Liver (tissue), 9 donors: Measurements from ENCODE around the gene PTCD1. TPM values are rescaled to one million over a fixed set of nuclear protein-coding genes. Genes with fewer than 3 reads are reported as not detected.
A peak's percentile ranks its signal among the peaks of the same experiment; 100 is the strongest.

ENCODE experiments used
- DNase-seq: peaks from one replicate; pipeline ENCODE4 v3.0.0-alpha.2; 2017; ENCODE audit warnings: low spot score
- H3K27ac ChIP-seq, 2 donors: one replicate each; pipeline ENCODE4 v1.7.0; 2013; ENCODE audit warnings: inconsistent platforms in 2 of 2, low read length in 2 of 2, control low read depth in 1 of 2, low read depth in 1 of 2, mild to moderate bottlenecking in 1 of 2
- H3K27me3 ChIP-seq, 4 donors: one replicate each; pipeline versions ENCODE4 v1.6.1 to v1.7.0; 2013; ENCODE audit warnings: low read length in 3 of 4, inconsistent platforms in 1 of 4, mild to moderate bottlenecking in 1 of 4, moderate library complexity in 1 of 4; ENCODE audit not compliant: control insufficient read depth in 4 of 4, insufficient read depth in 4 of 4
- H3K36me3 ChIP-seq, 4 donors: one replicate each; pipeline versions ENCODE4 v1.6.1 to v1.7.0; 2013; ENCODE audit warnings: low read length in 3 of 4, mild to moderate bottlenecking in 3 of 4, low read depth in 1 of 4, moderate library complexity in 1 of 4; ENCODE audit not compliant: control insufficient read depth in 4 of 4, insufficient read depth in 3 of 4
- H3K4me1 ChIP-seq, 4 donors: one replicate each; pipeline versions ENCODE4 v1.6.1 to v1.7.0; 2013; ENCODE audit warnings: low read length in 3 of 4, mild to moderate bottlenecking in 3 of 4, moderate library complexity in 1 of 4; ENCODE audit not compliant: control insufficient read depth in 4 of 4, insufficient read depth in 4 of 4
- H3K4me3 ChIP-seq, 3 donors: one replicate each; pipeline versions ENCODE4 v1.6.1 to v1.7.0; 2013; ENCODE audit warnings: low read length in 3 of 3, control low read depth in 1 of 3, low read depth in 1 of 3, mild to moderate bottlenecking in 1 of 3
- H3K9ac ChIP-seq, 2 donors: one replicate each; pipeline ENCODE4 v1.7.0; 2013; ENCODE audit warnings: low read length in 2 of 2, mild to moderate bottlenecking in 2 of 2, moderate library complexity in 2 of 2, control low read depth in 1 of 2, low read depth in 1 of 2
- H3K9me3 ChIP-seq, 4 donors: one replicate each; pipeline versions ENCODE4 v1.6.1 to v1.7.0; 2013; ENCODE audit warnings: low read length in 3 of 4; ENCODE audit not compliant: control insufficient read depth in 4 of 4
- ATF3 ChIP-seq: IDR thresholded peaks from 2 replicates; pipeline ENCODE4 v1.6.1; 2016; ENCODE audit warnings: antibody characterized with exemption
- CTCF ChIP-seq: fragments of 150-350 bp; IDR thresholded peaks from 2 replicates; pipeline ENCODE4 v1.5.1; 2017; ENCODE audit warnings: improper control_type of control experiment, low read depth, low read length; ENCODE audit not compliant: missing input control
- EGR1 ChIP-seq, 2 donors: IDR thresholded peaks; 2 replicates each; pipeline ENCODE4 v1.6.1; 2016 to 2018; ENCODE audit warnings: antibody characterized with exemption in 2 of 2, low read depth in 2 of 2
- FOXA1 ChIP-seq: IDR thresholded peaks from 2 replicates; pipeline ENCODE4 v1.6.1; 2016; ENCODE audit warnings: antibody characterized with exemption
- FOXA2 ChIP-seq: IDR thresholded peaks from 2 replicates; pipeline ENCODE4 v1.6.1; 2016; ENCODE audit warnings: antibody characterized with exemption
- GABPA ChIP-seq, 2 donors: IDR thresholded peaks in 1 of 2; conservative IDR thresholded peaks in 1 of 2; 2 replicates each; pipeline ENCODE4 v1.6.1; 2016; ENCODE audit warnings: antibody characterized with exemption in 2 of 2, mild to moderate bottlenecking in 1 of 2, moderate library complexity in 1 of 2
- HNF4A ChIP-seq, 2 donors: conservative IDR thresholded peaks; 2 replicates each; pipeline ENCODE4 v1.6.1; 2016; ENCODE audit warnings: antibody characterized with exemption in 2 of 2, mild to moderate bottlenecking in 2 of 2
- HNF4G ChIP-seq: IDR thresholded peaks from 2 replicates; pipeline ENCODE4 v1.6.1; 2016; ENCODE audit warnings: antibody characterized with exemption
- JUND ChIP-seq, 2 donors: IDR thresholded peaks; 2 replicates each; pipeline ENCODE4 v1.6.1; 2016; ENCODE audit warnings: antibody characterized with exemption in 2 of 2
- MAX ChIP-seq: IDR thresholded peaks from 2 replicates; pipeline ENCODE4 v1.6.1; 2016; ENCODE audit warnings: antibody characterized with exemption
- NR2F2 ChIP-seq: IDR thresholded peaks from 2 replicates; pipeline ENCODE4 v1.6.1; 2016; ENCODE audit warnings: antibody characterized with exemption
- RAD21 ChIP-seq, 2 donors: IDR thresholded peaks; 2 replicates each; pipeline ENCODE4 v1.6.1; 2016; ENCODE audit warnings: antibody characterized with exemption in 2 of 2, mild to moderate bottlenecking in 2 of 2
- REST ChIP-seq: IDR thresholded peaks from 2 replicates; pipeline ENCODE4 v1.6.1; 2016; ENCODE audit warnings: antibody characterized with exemption, mild to moderate bottlenecking
- RXRA ChIP-seq, 2 donors: IDR thresholded peaks; 2 replicates each; pipeline ENCODE4 v1.6.1; 2017 to 2018; ENCODE audit warnings: antibody characterized with exemption in 2 of 2, mild to moderate bottlenecking in 1 of 2
- SP1 ChIP-seq: IDR thresholded peaks from 2 replicates; pipeline ENCODE4 v1.6.1; 2018; ENCODE audit warnings: antibody characterized with exemption, mild to moderate bottlenecking
- TAF1 ChIP-seq: conservative IDR thresholded peaks from 2 replicates; pipeline ENCODE4 v1.6.1; 2016; ENCODE audit warnings: antibody characterized with exemption, mild to moderate bottlenecking
- YY1 ChIP-seq: IDR thresholded peaks from 2 replicates; pipeline ENCODE4 v1.6.1; 2016; ENCODE audit warnings: antibody characterized with exemption, mild to moderate bottlenecking
- ZBTB33 ChIP-seq: IDR thresholded peaks from 2 replicates; pipeline ENCODE4 v1.6.1; 2016; ENCODE audit warnings: antibody characterized with exemption
- WGBS: extraction: QIAGEN DNeasy Blood & Tissue Kit; methylation state at CpG from one replicate; pipeline ENCODE4 v1.1.7; 2013; 5-methylcytosine and 5-hydroxymethylcytosine counted together
- polyA plus RNA-seq, 2 donors: library from polyadenylated mRNA; stranded (reverse) in 1 of 2; unstranded in 1 of 2; fragments of 200-250 nt in 1 of 2; fragments of >200 nt in 1 of 2; fragmentation: Nextera tagmentation in 1 of 2; extraction: Ambion mirVana in 1 of 2; gene quantifications; one replicate each; pipeline versions ENCODE4 v1.2.1 to v1.2.3, GENCODE V29; 2013 to 2015
- total RNA-seq, 2 donors: library from RNA; depleted of rRNA; stranded (reverse); fragments of >200 nt; gene quantifications; one replicate each; pipeline ENCODE4 v1.2.3, GENCODE V29; 2014
- donor health status: healthy.
- donor health status: healthy.
- donor health status: healthy.
- donor health status: healthy.
- donor health status: healthy.

The PTCD1 gene
- total and polyA plus RNA-seq, 4 donors, result 3.1 to 4.3 (median 3.8) TPM

DNA sequence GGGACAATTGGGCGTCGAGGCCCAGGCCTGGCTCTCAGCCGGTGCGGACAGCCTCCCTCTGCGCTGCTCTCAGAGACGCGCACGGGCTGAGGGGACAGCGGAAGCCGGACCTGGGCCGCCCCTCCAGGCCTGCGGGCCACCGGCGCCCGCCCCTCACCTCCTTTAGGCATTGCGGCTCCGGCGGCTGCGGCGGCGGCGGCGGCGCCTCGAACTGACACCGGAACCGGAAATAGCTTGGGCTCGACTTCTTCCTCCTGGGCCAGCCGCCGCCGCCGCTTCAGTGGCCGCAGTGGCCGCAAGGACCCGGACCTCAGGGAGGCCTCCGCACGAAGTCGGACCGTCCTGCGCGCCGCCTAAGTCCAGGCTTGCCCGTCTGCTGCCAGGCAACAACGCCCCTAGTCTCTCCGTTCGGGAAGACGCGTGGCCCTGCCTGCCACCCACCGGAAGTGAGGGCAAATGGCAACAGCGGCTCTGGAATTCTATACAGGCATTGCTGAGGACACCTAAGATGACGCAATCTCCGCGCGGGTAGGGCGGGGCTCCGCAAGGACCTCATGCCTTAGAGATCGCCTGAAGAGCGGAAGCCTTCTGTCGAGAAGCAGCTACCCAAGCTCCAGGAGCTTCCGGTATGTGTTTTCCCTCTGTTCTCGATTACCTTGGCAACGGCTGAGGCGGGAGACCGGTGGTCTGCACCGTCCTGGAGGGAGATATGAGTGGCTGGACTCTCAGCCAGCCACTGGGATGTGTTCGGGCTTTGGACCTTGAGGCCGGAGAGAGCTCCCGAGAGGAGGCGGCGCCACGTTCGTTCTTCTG, 30.0 kb downstream of the PTCD1 start, which contains the start of the genes BUD31 and PDAP1:
TSS of gene BUD31 (plus strand) at position 591 of the 813 bp plus-strand sequence. CDS start 2,124 bp downstream, outside the sequence.
TSS of gene PDAP1 (minus strand) at position 219 of the 813 bp plus-strand sequence. CDS start at position 170, 49 bp downstream.
- H3K4me1 ChIP-seq, result peaks cover 3 to 31% (median 25%) of the 10 kb centered on the region in 4 donors
- WGBS, result under 1% methylated on average over 72 of the region's 72 CpGs

More for the DNA sequence above, 30.0 kb downstream of the PTCD1 start, which contains the start of the genes BUD31 and PDAP1:
- peak within 1 kb of the TSS; percentile 97 to 99 for H3K27ac ChIP-seq
- TF ChIP-seq ATF3, result peak; percentile 99
- peak; percentile 42 to 50 for TF ChIP-seq RXRA (IDR thresholded peaks at IDR 0.05)
- peak; percentile 29 to 47 for TF ChIP-seq HNF4A (conservative IDR thresholded peaks at IDR 0.05)
- TF ChIP-seq NR2F2, result peak; percentile 81
- TF ChIP-seq JUND (IDR thresholded peaks at IDR 0.05), result peak; percentile 88 to 92
- peak; percentile 86 for TF ChIP-seq YY1
- TF ChIP-seq FOXA2, result no peak
- peak; percentile 10 to 40 for TF ChIP-seq RAD21 (IDR thresholded peaks at IDR 0.05)
- TF ChIP-seq SP1, result peak; percentile 77
- peak; percentile 93 for TF ChIP-seq TAF1
- no peak for TF ChIP-seq HNF4G
- TF ChIP-seq REST, result no peak
- TF ChIP-seq EGR1 (IDR thresholded peaks at IDR 0.05; ENCODE audit: low read depth in 2 of 2), result peak in 1 of 2 donors; percentile 61
- no peak for TF ChIP-seq CTCF
- no peak for TF ChIP-seq FOXA1
- peak; percentile 82 to 95 for TF ChIP-seq GABPA (IDR thresholded peaks at IDR 0.05 in 1 of 2, conservative IDR thresholded peaks at IDR 0.05 in 1 of 2)
- peak; percentile 63 for TF ChIP-seq ZBTB33
- peak; percentile 90 for TF ChIP-seq MAX
- H3K9me3 ChIP-seq, result no peaks in the 10 kb centered on the region
- peak within 1 kb of the TSS; percentile 86 to 99 (median 97) for H3K4me3 ChIP-seq
- peaks cover 8 to 32% (median 19%) of the 10 kb centered on the region in 4 donors for H3K36me3 ChIP-seq
- DNase-seq, result peak; percentile 97
- no peaks in the 10 kb centered on the region for H3K27me3 ChIP-seq
- peak within 1 kb of the TSS; percentile 67 to 91 for H3K9ac ChIP-seq
